IPS DF 6.9 (cell line): ENCODE results near the gene TMOD4.

Experiments
- DNase-seq: peaks from one replicate; pipeline ENCODE4 v3.0.0-alpha.2; 2013; ENCODE audit warnings: low read depth, low spot score
- H3K27ac ChIP-seq: one replicate; pipeline ENCODE4 v1.5.1; 2013; ENCODE audit warnings: low read length, control low read depth
- H3K27me3 ChIP-seq: 2 replicates; pipeline ENCODE4 v1.6.1; 2013; ENCODE audit warnings: mild to moderate bottlenecking, low read length; ENCODE audit not compliant: control insufficient read depth, insufficient read depth
- H3K36me3 ChIP-seq: 2 replicates; pipeline ENCODE4 v1.6.1; 2013; ENCODE audit warnings: low read length; ENCODE audit not compliant: control insufficient read depth, insufficient read depth
- H3K4me1 ChIP-seq: 2 replicates; pipeline ENCODE4 v1.6.1; 2013; ENCODE audit warnings: low read length; ENCODE audit not compliant: control insufficient read depth, insufficient read depth
- H3K4me3 ChIP-seq: 2 replicates; pipeline ENCODE4 v1.5.1; 2013; ENCODE audit warnings: mild to moderate bottlenecking, low read length
- H3K9me3 ChIP-seq: 2 replicates; pipeline ENCODE4 v1.6.1; 2013; ENCODE audit warnings: low read length, inconsistent platforms; ENCODE audit not compliant: control insufficient read depth, insufficient read depth
- WGBS: extraction: QIAGEN DNeasy Blood & Tissue Kit; methylation state at CpG from one replicate; pipeline ENCODE4 v1.1.7; 2013; ENCODE audit warnings: mixed read lengths, missing lambda C conversion rate; ENCODE audit not compliant: insufficient read length, insufficient coverage; 5-methylcytosine and 5-hydroxymethylcytosine counted together

TMOD4 gene

GRCh38 chr1:151157067-151157531 lies 18.7 kb downstream of the TMOD4 start:
- Histone ChIP-seq H3K36me3 (peaks cover 4% of the 10 kb centered on the region; the same call in 1 of the 2 replicates), H3K27ac (no peak overlapping the region), H3K4me1 (no peaks in the 10 kb centered on the region), H3K27me3 (no peaks in the 10 kb centered on the region), H3K4me3 (no peak overlapping the region), H3K9me3 (no peaks in the 10 kb centered on the region)
- no CpG with 5 or more reads among the region's 6 CpGs for WGBS
- DNase-seq = no peak

GRCh38 chr1:151156515-151156819 lies 19.3 kb downstream of the TMOD4 start, which contains the start of gene TNFAIP8L2:
TSS of gene TNFAIP8L2 (plus strand) at chr1:151156649. CDS start at chr1:151158698, 2,049 bp downstream.
- Histone ChIP-seq H3K4me3 (no peak within 1 kb of the TSS), H3K36me3 (peaks cover 4% of the 10 kb centered on the region; the same call in 1 of the 2 replicates), H3K27me3 (no peaks in the 10 kb centered on the region), H3K4me1 (no peaks in the 10 kb centered on the region), H3K27ac (no peak within 1 kb of the TSS), H3K9me3 (no peaks in the 10 kb centered on the region)
- DNase-seq = no peak
- WGBS = no CpG with 5 or more reads among the region's 4 CpGs

GRCh38 chr1:151147665-151148064 lies 28.1 kb downstream of the TMOD4 start:
- no peaks in the 10 kb centered on the region for H3K9me3 ChIP-seq
- H3K27ac ChIP-seq = no peak overlapping the region
- H3K27me3 ChIP-seq = no peaks in the 10 kb centered on the region; the same call in 1 of the 2 replicates
- peaks cover 8% of the 10 kb centered on the region for H3K4me1 ChIP-seq
- no peak overlapping the region for H3K4me3 ChIP-seq
- WGBS = no CpG with 5 or more reads among the region's 2 CpGs
- no peak for DNase-seq
- no peaks in the 10 kb centered on the region for H3K36me3 ChIP-seq

DNA sequence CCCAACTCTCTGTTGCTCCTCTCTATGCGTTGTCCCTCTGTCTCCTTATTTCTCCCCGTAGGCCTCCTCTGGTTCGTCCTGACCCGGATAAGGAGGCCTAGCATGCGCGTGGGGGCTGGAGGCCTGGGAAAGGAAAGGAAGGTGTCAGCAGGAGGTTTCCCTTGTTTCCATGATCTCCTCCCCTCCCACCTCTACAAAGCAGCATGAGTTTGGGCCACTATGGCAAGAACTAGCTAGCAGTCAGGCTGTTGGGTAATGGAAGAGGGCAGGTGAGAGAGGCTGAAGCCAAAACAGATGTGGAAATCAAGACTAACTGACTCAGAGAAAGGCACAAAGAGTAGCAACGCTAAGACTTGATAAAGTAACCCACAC lies 28.7 kb downstream of the TMOD4 start:
- no peaks in the 10 kb centered on the region for H3K9me3 ChIP-seq
- H3K27ac ChIP-seq = no peak overlapping the region
- WGBS = no CpG with 5 or more reads among the region's 7 CpGs
- H3K4me3 ChIP-seq = peak overlapping the region; percentile 79; the same call in 1 of the 2 replicates
- no peaks in the 10 kb centered on the region; the same call in 1 of the 2 replicates for H3K27me3 ChIP-seq
- no peak for DNase-seq
- peaks cover 8% of the 10 kb centered on the region for H3K4me1 ChIP-seq
- H3K36me3 ChIP-seq = no peaks in the 10 kb centered on the region

GRCh38 chr1:151146412-151147131 lies 29.2 kb downstream of the TMOD4 start, which contains the start of gene SEMA6C:
TSS of gene SEMA6C (minus strand) at chr1:151146631. CDS start at chr1:151142621, 4,010 bp downstream.
- peaks cover 8% of the 10 kb centered on the region for H3K4me1 ChIP-seq
- H3K27ac ChIP-seq = no peak within 1 kb of the TSS
- peak within 1 kb of the TSS; percentile 79 for H3K4me3 ChIP-seq
- no CpG with 5 or more reads among the region's 61 CpGs for WGBS
- no peak for DNase-seq
- no peaks in the 10 kb centered on the region for H3K9me3 ChIP-seq
- H3K36me3 ChIP-seq = no peaks in the 10 kb centered on the region
- H3K27me3 ChIP-seq = no peaks in the 10 kb centered on the region; the same call in 1 of the 2 replicates

DNA sequence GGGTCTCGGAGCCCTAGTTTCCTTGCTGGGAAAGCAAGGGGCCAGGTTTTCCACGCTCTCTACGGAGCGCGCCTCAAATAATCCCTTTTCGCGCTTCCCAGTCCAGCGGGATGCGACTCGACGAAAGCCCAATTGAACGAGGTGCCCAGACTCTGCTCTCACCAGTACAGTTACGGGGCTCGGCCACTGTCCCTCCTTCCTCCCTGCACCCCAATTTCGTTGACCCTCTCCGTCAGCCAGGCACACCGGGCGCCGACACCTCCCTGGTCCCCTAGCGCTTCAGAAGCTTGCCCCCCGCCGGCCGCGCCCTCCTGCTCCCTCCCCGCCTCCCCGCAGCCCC lies 29.7 kb downstream of the TMOD4 start:
- no peaks in the 10 kb centered on the region; the same call in 1 of the 2 replicates for H3K27me3 ChIP-seq
- no peak for DNase-seq
- H3K27ac ChIP-seq = no peak overlapping the region
- H3K9me3 ChIP-seq = no peaks in the 10 kb centered on the region
- H3K36me3 ChIP-seq = no peaks in the 10 kb centered on the region
- H3K4me1 ChIP-seq = peaks cover 8% of the 10 kb centered on the region
- WGBS = no CpG with 5 or more reads among the region's 26 CpGs
- H3K4me3 ChIP-seq = peak overlapping the region; percentile 79

- WGBS = no CpG with 5 or more reads among the region's 43 CpGs
- no peak overlapping the region for H3K27ac ChIP-seq
- H3K4me3 ChIP-seq = peak overlapping the region; percentile 79
- H3K4me1 ChIP-seq = peaks cover 8% of the 10 kb centered on the region
- DNase-seq = no peak
- no peaks in the 10 kb centered on the region; the same call in 1 of the 2 replicates for H3K27me3 ChIP-seq
- no peaks in the 10 kb centered on the region for H3K36me3 ChIP-seq
- no peaks in the 10 kb centered on the region for H3K9me3 ChIP-seq
Observed at GRCh38 chr1:151145304-151146071, 30.3 kb downstream of the TMOD4 start.

GRCh38 chr1:151144474-151145303 lies 31.1 kb downstream of the TMOD4 start:
- no peak overlapping the region for H3K4me3 ChIP-seq
- H3K4me1 ChIP-seq = peaks cover 8% of the 10 kb centered on the region

DNA sequence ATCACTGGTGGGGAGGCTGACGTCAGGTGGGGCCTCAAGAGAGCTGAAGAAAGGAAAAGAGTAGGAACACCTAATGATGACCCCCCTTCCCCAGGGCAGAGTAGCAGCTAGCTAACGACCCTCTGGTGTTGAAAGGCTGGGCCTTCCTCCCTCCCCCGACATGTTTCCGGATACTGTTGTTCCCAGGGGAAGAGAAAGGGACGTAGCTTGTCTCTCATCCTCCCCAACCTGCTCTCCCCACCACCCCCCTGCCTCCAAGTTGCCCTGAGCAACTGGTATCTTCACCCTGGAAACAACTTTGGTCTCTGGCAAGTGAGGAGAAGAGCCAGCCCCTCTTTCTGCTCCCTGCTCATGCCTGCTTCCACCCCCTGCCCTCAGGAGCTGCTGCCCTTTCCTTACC lies 31.8 kb downstream of the TMOD4 start:
- H3K27ac ChIP-seq = no peak overlapping the region
- peaks cover 8% of the 10 kb centered on the region for H3K4me1 ChIP-seq
- no peaks in the 10 kb centered on the region; the same call in 1 of the 2 replicates for H3K27me3 ChIP-seq
- no peaks in the 10 kb centered on the region for H3K36me3 ChIP-seq
- H3K4me3 ChIP-seq = no peak overlapping the region
- WGBS = no CpG with 5 or more reads among the region's 5 CpGs
- DNase-seq = no peak
- H3K9me3 ChIP-seq = no peaks in the 10 kb centered on the region

More at GRCh38 chr1:151144474-151145303, 31.1 kb downstream of the TMOD4 start:
- DNase-seq = no peak
- Histone ChIP-seq H3K36me3 (no peaks in the 10 kb centered on the region), H3K9me3 (no peaks in the 10 kb centered on the region), H3K27me3 (no peaks in the 10 kb centered on the region; the same call in 1 of the 2 replicates), H3K27ac (no peak overlapping the region)
- no CpG with 5 or more reads among the region's 7 CpGs for WGBS

DNA sequence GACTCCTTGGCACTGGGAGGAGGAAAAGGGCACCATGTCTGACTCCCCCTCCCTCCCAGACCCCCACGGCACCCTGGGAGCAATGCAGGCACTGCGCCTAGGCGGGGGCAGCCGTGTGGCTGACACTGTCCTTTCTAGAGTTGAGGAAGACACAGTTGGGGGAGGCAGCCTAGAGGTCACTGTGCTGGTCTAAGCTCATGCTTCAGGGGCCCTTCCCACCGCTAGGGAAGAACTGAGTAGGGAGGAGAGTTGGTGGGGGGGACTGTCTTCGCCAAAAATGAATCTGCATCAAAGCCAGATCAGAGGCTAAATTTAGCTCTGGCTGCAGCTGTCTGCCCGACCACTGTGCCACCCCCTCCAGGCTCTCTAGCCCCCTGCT lies 32.7 kb downstream of the TMOD4 start:
- Histone ChIP-seq H3K27ac (no peak overlapping the region), H3K36me3 (no peaks in the 10 kb centered on the region), H3K4me3 (no peak overlapping the region), H3K4me1 (peaks cover 8% of the 10 kb centered on the region), H3K9me3 (no peaks in the 10 kb centered on the region), H3K27me3 (no peaks in the 10 kb centered on the region; the same call in 1 of the 2 replicates)
- no CpG with 5 or more reads among the region's 7 CpGs for WGBS
- no peak for DNase-seq
